Endothelial cell of umbilical vein (primary cell): Measurements from ENCODE around the gene AK4. TPM values are rescaled to one million over a fixed set of nuclear protein-coding genes. Genes with fewer than 3 reads are reported as not detected.

ENCODE experiments used
- BruUV-seq: library from RNA; stranded (reverse); fragments of 400-500 nt; replicated peaks from 2 replicates; lab custom pipeline; 2021; lab: Mats Ljungman, UMichigan
- CTCF ChIA-PET: fragments of 300-600, 350-600 bp; sonication (Branson Sonifier 250); formaldehyde crosslinking; loops from one replicate; lab custom pipeline; 2021; ENCODE audit warnings: antibody characterized with exemption, inconsistent platforms; lab: Charles Lee
- POLR2A ChIA-PET: fragments of 300-600, 350-600 bp; sonication (Branson Sonifier 250); formaldehyde crosslinking; loops from one replicate; lab custom pipeline; 2021; ENCODE audit warnings: antibody characterized with exemption, inconsistent platforms; lab: Charles Lee
- DNase-seq: peaks from one replicate; pipeline ENCODE4 v3.0.0-alpha.2; 2011; ENCODE audit warnings: low read depth, low spot score
- FAIRE-seq: peaks from 2 replicates; lab custom pipeline; 2011; peaks lifted over from hg19 to GRCh38; lab: Jason Lieb, UNC
- H2AFZ ChIP-seq: 2 replicates; pipeline ENCODE4 v1.6.0; 2012; ENCODE audit warnings: low read depth, low read length, control low read depth, inconsistent platforms
- H3K27ac ChIP-seq: 2 replicates; pipeline ENCODE4 v1.5.1; 2011; ENCODE audit warnings: low read depth, mild to moderate bottlenecking, control low read depth, low read length, moderate library complexity; ENCODE audit not compliant: insufficient read depth
- H3K27me3 ChIP-seq, 2 experiments: 2 replicates each; pipeline versions ENCODE4 v1.6.0 to v1.6.1; 2011; ENCODE audit warnings: low read length in 2 of 2, mixed read lengths in 1 of 2; ENCODE audit not compliant: control insufficient read depth in 2 of 2, insufficient read depth in 2 of 2
- H3K36me3 ChIP-seq, 2 experiments: 2 replicates in 1 of 2; 3 replicates in 1 of 2; pipeline ENCODE4 v1.5.1; 2011; ENCODE audit warnings: low read length in 2 of 2, mild to moderate bottlenecking in 1 of 2, moderate library complexity in 1 of 2; ENCODE audit not compliant: control insufficient read depth in 2 of 2, insufficient read depth in 2 of 2; ENCODE audit errors: extremely low read depth in 1 of 2
- H3K4me1 ChIP-seq: 3 replicates; pipeline ENCODE4 v1.5.1; 2011; ENCODE audit warnings: mild to moderate bottlenecking, low read length; ENCODE audit not compliant: control insufficient read depth, insufficient read depth; ENCODE audit errors: extremely low read depth
- H3K4me2 ChIP-seq: 2 replicates; pipeline ENCODE4 v1.6.1; 2011; ENCODE audit warnings: low read length, control low read depth, mixed read lengths; ENCODE audit not compliant: insufficient read depth
- H3K4me3 ChIP-seq, 3 experiments: fragments of 200-600 bp in 1 of 3; sonication (generic), shearing (Covaris generic) in 1 of 3; replicated peaks in 1 of 3; 2 replicates each; pipeline ENCODE4 v1.5.1; 2011 to 2016; ENCODE audit warnings: control low read depth in 3 of 3, low read length in 3 of 3, mild to moderate bottlenecking in 2 of 3, inconsistent platforms in 1 of 3, low read depth in 1 of 3, moderate library complexity in 1 of 3; ENCODE audit not compliant: insufficient read depth in 1 of 3
- H3K79me2 ChIP-seq: 2 replicates; pipeline ENCODE4 v1.6.0; 2012; ENCODE audit warnings: low read length, inconsistent platforms; ENCODE audit not compliant: control insufficient read depth, insufficient read depth
- H3K9ac ChIP-seq: replicated peaks from 2 replicates; pipeline ENCODE3; 2011; ENCODE audit warnings: low read length, control low read depth; ENCODE audit not compliant: insufficient read depth; ENCODE audit errors: extremely low read depth
- H3K9me1 ChIP-seq: replicated peaks from 3 replicates; pipeline ENCODE4 v1.6.0; 2011; ENCODE audit warnings: mild to moderate bottlenecking, low read length; ENCODE audit not compliant: control insufficient read depth, insufficient read depth; ENCODE audit errors: extremely low read depth
- H3K9me3 ChIP-seq: replicated peaks from 2 replicates; pipeline ENCODE4 v1.5.1; 2012; ENCODE audit warnings: low read length, inconsistent platforms; ENCODE audit not compliant: control insufficient read depth, insufficient read depth
- H4K20me1 ChIP-seq: replicated peaks from 2 replicates; pipeline ENCODE3; 2011; ENCODE audit warnings: mild to moderate bottlenecking, low read length; ENCODE audit not compliant: control insufficient read depth, insufficient read depth; ENCODE audit errors: extremely low read depth
- EZH2 ChIP-seq: IDR thresholded peaks from 2 replicates; pipeline ENCODE4 v1.6.1; 2012; ENCODE audit warnings: borderline replicate concordance, low read depth, mild to moderate bottlenecking, moderate library complexity, low read length, inconsistent platforms; ENCODE audit not compliant: severe bottlenecking
- FOS ChIP-seq: IDR thresholded peaks from 2 replicates; pipeline ENCODE4 v1.6.1; 2011; ENCODE audit warnings: mild to moderate bottlenecking, low read length, moderate library complexity, borderline replicate concordance; ENCODE audit not compliant: insufficient read depth
- GATA2 ChIP-seq: IDR thresholded peaks from 2 replicates; pipeline ENCODE4 v1.7.0; 2011; ENCODE audit warnings: low read depth, mild to moderate bottlenecking, moderate library complexity, mixed read lengths, low read length; ENCODE audit not compliant: insufficient read length, insufficient read depth
- JUN ChIP-seq: IDR thresholded peaks from 2 replicates; pipeline ENCODE4 v1.6.1; 2011; ENCODE audit warnings: borderline replicate concordance, low read depth; ENCODE audit not compliant: insufficient read length, insufficient read depth
- POLR2A ChIP-seq: IDR thresholded peaks from 2 replicates; pipeline ENCODE4 v1.6.1; 2012; ENCODE audit warnings: low read depth, mild to moderate bottlenecking, control low read depth, low read length
- POLR2AphosphoS5 ChIP-seq: IDR thresholded peaks from 2 replicates; pipeline ENCODE4 v1.6.1; 2012; ENCODE audit warnings: low read depth, mild to moderate bottlenecking, control low read depth, low read length, moderate library complexity; ENCODE audit not compliant: insufficient read depth
- dilution Hi-C: fragments of 300-500 bp; cut with MboI; formaldehyde crosslinking; loops from one replicate; pipeline ENCODE4 v1.15.0; 2019; ENCODE audit warnings: low sequenced_read_pairs; ENCODE audit not compliant: extremely low pct_ligation_motif_present
- intact Hi-C: fragments of 100-400 bp; cut with micrococcal nuclease; formaldehyde crosslinking; loops from one replicate; pipeline ENCODE4 v1.10.0; 2022
- polyA plus RNA-seq, 4 experiments: library from polyadenylated mRNA; depleted of rRNA in 3 of 4; stranded (reverse) in 3 of 4; unstranded in 1 of 4; fragments of >200 nt; gene quantifications; 2 replicates each; pipeline versions ENCODE4 v1.2.1 to v1.2.3, GENCODE V29; 2011 to 2012; ENCODE audit warnings: missing spikeins in 1 of 4
- total RNA-seq: library from RNA; stranded (reverse); gene quantifications from 2 replicates; pipeline ENCODE4 v1.2.3, GENCODE V29; 2021
- TF ChIP-seq, protein P1 (sequence below): IDR thresholded peaks from 2 replicates; pipeline ENCODE4 v1.6.1; 2011; ENCODE audit not compliant: insufficient read depth, insufficient read length
- TF ChIP-seq, protein P2 (sequence below), 2 donors: IDR thresholded peaks; 1 replicate in 1 of 2; 2 replicates in 1 of 2; pipeline ENCODE4 v1.5.1; 2011; ENCODE audit warnings: low read length in 2 of 2, mild to moderate bottlenecking in 2 of 2, moderate library complexity in 2 of 2, control low read depth in 1 of 2, inconsistent platforms in 1 of 2, low read depth in 1 of 2; ENCODE audit not compliant: insufficient read depth in 1 of 2; ENCODE audit errors: extremely low read depth in 1 of 2

Gene AK4
- total and polyA plus RNA-seq, 2 donors (not counting 3 experiments of a cell fraction or from before 2014, with no cell fraction given): 2.2 to 5.6 TPM

DNA sequence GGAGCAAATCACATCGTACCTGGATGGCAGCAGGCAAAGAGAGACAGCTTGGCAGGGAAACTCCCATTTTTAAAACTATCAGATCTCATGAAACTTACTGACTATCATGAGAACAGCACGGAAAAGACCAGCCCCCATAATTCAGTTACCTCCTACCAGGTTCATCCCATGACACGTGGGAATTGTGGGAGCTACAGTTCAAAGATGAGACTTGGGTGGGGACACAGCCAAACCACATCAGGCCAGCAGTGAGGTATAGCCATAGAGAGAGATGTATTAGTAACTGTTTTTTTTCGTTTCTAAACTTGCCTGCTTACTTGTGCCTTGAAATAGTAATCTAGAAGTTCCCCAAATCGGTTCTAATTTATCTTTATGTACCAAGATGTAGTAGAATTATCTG, 48.9 kb downstream of the AK4 start:
- POLR2A ChIA-PET: no interaction called here
- BruUV-seq: no TSS peak

More for the DNA sequence above, 48.9 kb downstream of the AK4 start:
- Histone ChIP-seq H3K27me3 (no peaks in the 10 kb centered on the region), H3K9ac (no peak overlapping the region), H3K36me3 (no peaks in the 10 kb centered on the region), H3K4me2 (no peak overlapping the region), H4K20me1 (no peaks in the 10 kb centered on the region), H3K4me1 (no peaks in the 10 kb centered on the region), H3K79me2 (no peaks in the 10 kb centered on the region), H3K9me3 (no peaks in the 10 kb centered on the region), H3K27ac (no peak overlapping the region), H3K9me1 (no peaks in the 10 kb centered on the region), H2AFZ (no peak overlapping the region), H3K4me3 (no peak overlapping the region)
- dilution Hi-C loops (no loop called here), intact Hi-C loops (no loop called here)
- DNase-seq (no peak), FAIRE-seq (no peak)
- CTCF ChIA-PET: no interaction called here
- TF ChIP-seq POLR2AphosphoS5 (no peak), JUN (no peak), EZH2 (no peak), POLR2A (no peak), GATA2 (no peak), FOS (no peak)
- TF ChIP-seq, protein P1, sequence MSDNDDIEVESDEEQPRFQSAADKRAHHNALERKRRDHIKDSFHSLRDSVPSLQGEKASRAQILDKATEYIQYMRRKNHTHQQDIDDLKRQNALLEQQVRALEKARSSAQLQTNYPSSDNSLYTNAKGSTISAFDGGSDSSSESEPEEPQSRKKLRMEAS: no peak
- TF ChIP-seq, protein P2, sequence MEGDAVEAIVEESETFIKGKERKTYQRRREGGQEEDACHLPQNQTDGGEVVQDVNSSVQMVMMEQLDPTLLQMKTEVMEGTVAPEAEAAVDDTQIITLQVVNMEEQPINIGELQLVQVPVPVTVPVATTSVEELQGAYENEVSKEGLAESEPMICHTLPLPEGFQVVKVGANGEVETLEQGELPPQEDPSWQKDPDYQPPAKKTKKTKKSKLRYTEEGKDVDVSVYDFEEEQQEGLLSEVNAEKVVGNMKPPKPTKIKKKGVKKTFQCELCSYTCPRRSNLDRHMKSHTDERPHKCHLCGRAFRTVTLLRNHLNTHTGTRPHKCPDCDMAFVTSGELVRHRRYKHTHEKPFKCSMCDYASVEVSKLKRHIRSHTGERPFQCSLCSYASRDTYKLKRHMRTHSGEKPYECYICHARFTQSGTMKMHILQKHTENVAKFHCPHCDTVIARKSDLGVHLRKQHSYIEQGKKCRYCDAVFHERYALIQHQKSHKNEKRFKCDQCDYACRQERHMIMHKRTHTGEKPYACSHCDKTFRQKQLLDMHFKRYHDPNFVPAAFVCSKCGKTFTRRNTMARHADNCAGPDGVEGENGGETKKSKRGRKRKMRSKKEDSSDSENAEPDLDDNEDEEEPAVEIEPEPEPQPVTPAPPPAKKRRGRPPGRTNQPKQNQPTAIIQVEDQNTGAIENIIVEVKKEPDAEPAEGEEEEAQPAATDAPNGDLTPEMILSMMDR (IDR thresholded peaks at IDR 0.05; ENCODE audit: extremely low read depth in 1 of 2, insufficient read depth in 1 of 2, low read depth in 1 of 2, low read length in 2 of 2): no peak
